Stimulated activated CD8-positive, alpha-beta memory T cell treated with anti-CD3 and anti-CD28 coated beads, Interleukin-7, amount 100 ng/mL, for 4 hours (primary cell): ENCODE measurements around the gene PTPRD.

Source experiments
- DNase-seq, 2 donors: peaks; one replicate each; pipeline ENCODE4 v3.0.0-alpha.2; 2020; ENCODE audit warnings: low read depth in 2 of 2

Gene PTPRD

GRCh38 chr9:8337834-8338766 lies 2274.7 kb downstream of the PTPRD start:
- no peak for DNase-seq

- no peak for DNase-seq
Measured at GRCh38 chr9:8332871-8333270, 2279.9 kb downstream of the PTPRD start.

GRCh38 chr9:8332331-8332650 lies 2280.5 kb downstream of the PTPRD start:
- DNase-seq: no peak

- no peak for DNase-seq
Measured at GRCh38 chr9:8331507-8332330, 2281.1 kb downstream of the PTPRD start.

GRCh38 chr9:8329561-8330283 lies 2283.1 kb downstream of the PTPRD start:
- no peak for DNase-seq

- DNase-seq: no peak
Measured at GRCh38 chr9:8315211-8315610, 2297.6 kb downstream of the PTPRD start.

- no peak for DNase-seq
Measured at GRCh38 chr9:8309258-8309657, 2303.5 kb downstream of the PTPRD start.

- no peak for DNase-seq
Measured at GRCh38 chr9:8304720-8305119, 2308.1 kb downstream of the PTPRD start.

GRCh38 chr9:8301296-8301695 lies 2311.5 kb downstream of the PTPRD start:
- no peak for DNase-seq

- no peak for DNase-seq
Measured at GRCh38 chr9:8297047-8297446, 2315.8 kb downstream of the PTPRD start.

- no peak for DNase-seq
Measured at GRCh38 chr9:8292657-8293056, 2320.1 kb downstream of the PTPRD start.

- no peak for DNase-seq
Measured at GRCh38 chr9:8289681-8290080, 2323.1 kb downstream of the PTPRD start.

- DNase-seq: no peak
Measured at GRCh38 chr9:8287970-8288369, 2324.8 kb downstream of the PTPRD start.

GRCh38 chr9:8287501-8287900 lies 2325.3 kb downstream of the PTPRD start:
- no peak for DNase-seq

- DNase-seq: no peak
Measured at GRCh38 chr9:8284884-8285283, 2327.9 kb downstream of the PTPRD start.

- DNase-seq: no peak
Measured at GRCh38 chr9:8282535-8282934, 2330.3 kb downstream of the PTPRD start.

GRCh38 chr9:8280811-8281210 lies 2332.0 kb downstream of the PTPRD start:
- no peak for DNase-seq

- no peak for DNase-seq
Measured at GRCh38 chr9:8278048-8278447, 2334.8 kb downstream of the PTPRD start.

- DNase-seq: no peak
Measured at GRCh38 chr9:8270235-8270634, 2342.6 kb downstream of the PTPRD start.

- DNase-seq: no peak
Measured at GRCh38 chr9:8268881-8269280, 2343.9 kb downstream of the PTPRD start.

GRCh38 chr9:8268216-8268878 lies 2344.5 kb downstream of the PTPRD start:
- DNase-seq: no peak

- no peak for DNase-seq
Measured at GRCh38 chr9:8267636-8268035, 2345.2 kb downstream of the PTPRD start.
